DMS 273 (cell line): ENCODE measurements around the gene LONP1.
"Not testable (repeated sequence)": the region's sequence is repeated elsewhere in the genome, so short reads cannot be mapped to it uniquely, and the experiment has no call there.

Source experiments
- DNase-seq: peaks from one replicate; lab custom pipeline; 2025; ENCODE audit not compliant: unreplicated experiment; lab: John Stamatoyannopoulos, UW

LONP1 gene, protein sequence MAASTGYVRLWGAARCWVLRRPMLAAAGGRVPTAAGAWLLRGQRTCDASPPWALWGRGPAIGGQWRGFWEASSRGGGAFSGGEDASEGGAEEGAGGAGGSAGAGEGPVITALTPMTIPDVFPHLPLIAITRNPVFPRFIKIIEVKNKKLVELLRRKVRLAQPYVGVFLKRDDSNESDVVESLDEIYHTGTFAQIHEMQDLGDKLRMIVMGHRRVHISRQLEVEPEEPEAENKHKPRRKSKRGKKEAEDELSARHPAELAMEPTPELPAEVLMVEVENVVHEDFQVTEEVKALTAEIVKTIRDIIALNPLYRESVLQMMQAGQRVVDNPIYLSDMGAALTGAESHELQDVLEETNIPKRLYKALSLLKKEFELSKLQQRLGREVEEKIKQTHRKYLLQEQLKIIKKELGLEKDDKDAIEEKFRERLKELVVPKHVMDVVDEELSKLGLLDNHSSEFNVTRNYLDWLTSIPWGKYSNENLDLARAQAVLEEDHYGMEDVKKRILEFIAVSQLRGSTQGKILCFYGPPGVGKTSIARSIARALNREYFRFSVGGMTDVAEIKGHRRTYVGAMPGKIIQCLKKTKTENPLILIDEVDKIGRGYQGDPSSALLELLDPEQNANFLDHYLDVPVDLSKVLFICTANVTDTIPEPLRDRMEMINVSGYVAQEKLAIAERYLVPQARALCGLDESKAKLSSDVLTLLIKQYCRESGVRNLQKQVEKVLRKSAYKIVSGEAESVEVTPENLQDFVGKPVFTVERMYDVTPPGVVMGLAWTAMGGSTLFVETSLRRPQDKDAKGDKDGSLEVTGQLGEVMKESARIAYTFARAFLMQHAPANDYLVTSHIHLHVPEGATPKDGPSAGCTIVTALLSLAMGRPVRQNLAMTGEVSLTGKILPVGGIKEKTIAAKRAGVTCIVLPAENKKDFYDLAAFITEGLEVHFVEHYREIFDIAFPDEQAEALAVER

DNA sequence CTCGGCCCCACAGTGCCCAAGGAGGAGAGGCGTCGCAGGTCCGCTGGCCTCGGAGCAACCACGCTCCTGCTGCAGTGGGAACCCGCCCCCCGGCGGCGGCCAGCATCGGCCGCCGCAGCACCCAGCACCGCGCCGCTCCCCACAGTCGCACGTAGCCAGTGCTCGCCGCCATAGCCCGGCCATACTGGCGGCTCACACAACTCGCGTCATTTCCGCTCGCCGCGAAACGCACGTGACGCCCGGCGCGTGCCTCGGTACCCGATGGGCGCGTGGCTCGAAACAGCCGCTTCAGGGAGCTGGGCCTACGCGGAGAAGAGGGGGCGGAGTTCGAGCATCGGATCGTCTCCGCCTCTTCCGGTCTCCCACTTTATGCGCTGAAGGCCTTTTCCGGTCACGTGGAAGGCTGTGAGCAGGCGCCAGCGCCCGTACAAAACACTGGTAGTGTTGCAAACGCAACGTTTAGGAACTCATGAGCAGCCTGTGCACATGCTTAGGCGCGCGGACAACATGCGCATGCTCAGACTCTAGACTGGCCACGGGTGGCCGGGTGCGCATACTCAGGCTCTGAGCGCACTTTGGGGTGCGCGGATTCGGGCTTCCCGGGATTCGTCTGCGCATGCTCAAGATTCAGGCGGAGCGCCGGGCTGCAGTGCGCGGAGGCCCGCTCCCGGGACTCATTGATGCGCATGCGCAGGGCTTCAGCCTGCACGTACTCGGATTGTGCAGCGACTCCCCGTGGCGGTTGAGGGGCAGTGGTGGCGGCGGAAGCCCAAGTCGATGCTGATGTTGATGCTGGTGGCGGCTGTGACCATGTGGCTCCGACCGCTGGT, at the start of gene LONP1, which contains the start of gene CATSPERD:
LONP1 (minus strand) TSS at position 186 of the 830 bp plus-strand sequence; CDS start at position 172, 14 bp downstream.
CATSPERD (plus strand) TSS at position 677 of the 830 bp plus-strand sequence; CDS start at position 778, 101 bp downstream.
- peak; percentile 100 for DNase-seq

DNA sequence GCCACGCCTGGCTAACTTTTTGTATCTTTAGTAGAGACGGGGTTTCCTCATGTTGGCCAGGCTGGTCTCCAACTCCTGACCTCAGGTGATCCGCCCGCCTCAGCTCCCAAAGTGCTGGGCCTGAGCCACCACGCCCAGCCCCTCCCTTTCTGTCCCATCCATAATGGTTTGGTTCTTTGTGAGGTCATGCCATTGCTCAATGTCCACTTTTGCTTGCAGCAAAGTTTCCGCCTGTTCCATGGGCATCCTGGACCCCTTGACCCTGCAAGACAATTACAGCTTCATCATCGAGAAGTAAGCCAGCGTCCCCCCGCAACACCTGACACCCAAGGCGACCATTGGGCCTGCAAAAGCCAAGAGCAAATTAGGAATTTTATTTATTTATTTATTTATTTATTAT, 48.0 kb upstream of the LONP1 start:
- no peak for DNase-seq

DNA sequence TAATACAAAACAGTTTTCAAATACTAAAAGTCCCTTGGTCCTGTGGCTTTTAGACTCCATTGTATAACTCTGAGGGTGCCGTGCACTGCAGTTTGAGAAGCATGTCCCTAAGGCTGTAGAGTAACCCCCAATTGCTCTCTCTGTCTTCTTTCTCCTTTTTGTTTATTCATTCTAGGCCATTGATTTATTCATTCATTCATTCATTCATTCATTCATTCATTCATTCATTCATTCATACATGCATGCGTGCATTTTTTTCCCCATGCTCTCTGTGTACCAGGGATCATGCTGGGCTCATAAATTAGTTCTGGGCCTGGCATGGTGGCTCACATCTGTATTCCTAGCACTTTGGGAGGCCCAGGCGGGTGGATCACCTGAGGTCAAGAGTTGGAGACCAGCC, 45.3 kb upstream of the LONP1 start:
- no peak for DNase-seq

DNA sequence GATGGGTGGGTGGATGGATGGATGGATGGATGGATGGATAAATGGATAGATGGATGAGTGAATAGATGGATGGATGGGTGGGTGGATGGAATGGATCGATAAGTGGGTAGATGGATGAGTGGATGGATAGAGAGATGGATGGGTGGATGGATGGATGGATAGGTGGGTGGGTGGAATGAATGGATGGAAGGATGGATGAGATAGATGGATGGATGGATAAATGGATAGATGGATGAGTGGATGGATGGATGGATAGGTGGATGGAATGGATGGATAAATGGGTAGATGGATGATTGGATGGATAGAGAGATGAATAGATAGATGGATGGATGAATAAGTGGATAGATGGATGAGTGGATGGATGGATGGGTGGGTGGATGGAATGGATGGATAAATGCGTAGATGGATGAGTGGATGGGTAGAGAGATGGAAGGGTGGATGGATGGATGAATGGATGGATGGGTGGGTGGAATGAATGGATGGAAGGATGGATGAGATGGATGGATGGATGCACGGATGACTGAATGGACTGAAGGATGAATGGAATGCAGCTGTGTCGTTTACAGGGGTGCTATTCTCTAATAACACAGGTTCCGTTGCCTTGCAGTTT, 42.8 kb upstream of the LONP1 start:
- DNase-seq = no peak

DNA sequence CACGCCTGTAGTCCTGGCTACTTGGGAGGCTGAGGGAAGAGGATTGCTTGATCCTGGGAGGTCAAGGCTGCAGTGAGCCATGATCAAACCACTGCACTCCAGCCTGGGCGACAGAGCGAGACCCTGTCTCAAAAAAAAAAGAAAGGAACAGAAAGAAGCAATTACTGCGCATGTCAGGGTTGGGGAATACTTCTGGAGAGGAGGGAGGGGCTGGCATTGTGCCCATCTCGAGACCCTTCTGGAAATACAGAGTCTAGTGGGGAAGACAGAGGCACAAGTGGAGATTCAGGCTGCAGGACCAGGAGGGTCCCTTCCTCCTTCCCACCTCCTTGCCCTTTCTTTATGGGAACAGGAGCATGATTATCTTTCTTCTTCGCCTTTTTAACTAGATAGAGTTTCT, 33.8 kb upstream of the LONP1 start:
- no peak for DNase-seq

DNA sequence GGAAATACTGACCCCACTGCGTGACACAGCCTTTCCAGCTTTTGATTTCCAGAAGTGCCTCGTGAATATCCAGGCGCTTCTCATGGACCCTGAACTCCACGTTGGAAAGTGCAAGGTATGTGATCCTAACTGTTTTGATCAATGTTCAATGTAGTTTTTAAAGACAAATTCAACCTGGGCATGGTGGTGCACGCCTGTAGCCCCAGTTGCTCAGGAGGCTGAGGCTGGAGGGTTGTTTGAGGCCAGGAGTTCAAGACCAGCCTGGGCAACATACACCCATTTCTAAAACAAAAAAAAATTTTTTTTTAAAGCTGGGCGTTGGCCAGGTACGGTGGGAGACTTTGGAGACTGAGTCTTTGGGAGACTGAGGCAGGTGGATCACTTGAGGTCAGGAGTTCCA, 31.8 kb upstream of the LONP1 start:
- DNase-seq = no peak

DNA sequence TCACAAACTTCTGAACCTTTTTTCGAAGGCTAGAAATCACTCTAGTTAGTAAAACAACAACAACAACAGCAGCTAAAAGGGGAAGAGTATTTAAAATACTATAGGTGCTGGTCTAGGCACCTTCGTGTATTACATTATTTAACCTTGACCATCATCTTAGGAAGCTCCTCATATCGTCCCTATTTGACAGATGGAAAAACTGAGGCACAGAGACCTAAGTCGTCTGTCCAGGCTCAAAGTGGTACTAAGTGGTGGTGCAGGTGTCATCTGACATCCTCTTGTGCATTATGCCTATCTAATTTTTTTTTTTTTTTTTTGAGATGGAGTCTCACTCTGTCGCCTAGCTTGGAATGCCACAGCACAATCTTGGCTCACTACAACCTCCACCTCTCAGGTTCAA, 29.6 kb upstream of the LONP1 start:
- DNase-seq = no peak

DNA sequence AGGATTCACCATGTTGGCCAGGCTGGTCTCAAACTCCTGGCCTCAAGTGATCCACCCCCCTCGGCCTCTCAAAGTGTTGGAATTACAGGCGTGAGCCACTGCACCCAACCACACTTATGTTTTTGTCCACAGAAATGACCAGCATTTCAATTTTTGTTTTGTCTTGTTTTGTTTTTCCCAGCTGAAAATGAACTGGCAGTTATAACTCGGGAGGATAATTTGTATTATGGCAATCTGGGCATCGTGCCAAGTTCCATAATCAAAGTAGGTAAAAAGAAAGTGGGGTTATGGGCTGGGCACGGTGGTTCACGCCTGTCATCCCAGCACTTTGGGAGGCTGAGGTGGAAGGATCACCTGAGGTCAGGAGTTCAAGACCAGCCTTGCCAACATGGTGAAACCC, 29.0 kb upstream of the LONP1 start:
- DNase-seq = peak; percentile 31

DNA sequence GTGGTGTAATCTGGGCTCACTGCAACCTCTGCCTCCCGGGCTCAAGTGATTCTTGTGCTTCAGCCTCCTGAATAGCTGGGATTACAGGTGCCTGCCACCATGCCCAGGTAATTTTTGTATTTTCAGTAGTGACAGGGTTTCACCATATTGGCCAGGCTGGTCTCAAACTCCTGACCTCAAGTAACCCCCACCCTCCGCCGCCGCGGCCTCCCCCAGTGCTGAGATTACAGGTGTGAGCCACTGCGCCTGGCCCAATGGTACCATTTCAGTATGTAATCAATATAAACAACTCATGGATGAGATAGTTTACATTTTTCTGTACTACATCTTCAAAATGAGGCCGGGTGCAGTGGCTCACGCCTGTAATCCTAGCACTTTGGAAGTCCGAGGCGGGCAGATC, 25.1 kb upstream of the LONP1 start:
- DNase-seq = not testable (repeated sequence)

DNA sequence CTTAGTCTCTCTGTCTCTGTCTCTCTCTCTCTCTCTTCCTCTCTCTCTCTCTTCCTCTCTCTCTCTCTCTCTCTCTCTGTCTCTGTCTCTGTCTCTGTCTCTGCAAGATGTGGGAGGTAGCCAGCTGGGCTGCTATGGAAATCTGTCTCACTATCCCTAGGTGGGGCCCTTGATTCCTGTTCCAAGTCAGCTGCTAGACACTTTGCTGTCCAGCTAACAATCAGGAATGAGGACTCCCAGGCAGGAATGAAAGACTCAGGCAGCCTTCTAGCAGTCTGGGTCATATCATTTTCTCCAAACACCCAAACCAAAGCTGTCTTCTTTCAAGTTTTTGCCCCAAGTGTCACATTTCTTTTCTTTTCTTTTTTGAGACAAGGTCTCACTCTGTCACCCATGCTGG, 23.7 kb upstream of the LONP1 start:
- DNase-seq = no peak

DNA sequence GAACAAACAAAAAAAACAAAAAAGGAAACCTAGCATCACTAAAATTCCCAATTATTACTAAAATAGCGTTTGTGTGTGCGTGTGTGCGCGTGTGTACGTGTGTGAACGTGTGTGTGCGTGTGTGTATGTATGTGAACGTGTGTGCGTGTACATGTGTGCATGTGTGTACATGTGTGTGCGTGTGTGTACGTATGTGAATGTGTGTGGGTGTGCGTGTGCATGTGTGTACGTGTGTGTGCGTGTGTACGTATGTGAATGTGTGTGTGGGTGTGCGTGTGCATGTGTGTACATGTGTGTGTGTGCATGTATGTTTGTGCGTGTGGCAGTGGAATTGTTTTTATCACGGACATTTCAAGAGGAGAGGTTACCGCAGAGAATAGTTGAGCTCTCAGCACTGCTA, 22.1 kb upstream of the LONP1 start:
- no peak for DNase-seq

DNA sequence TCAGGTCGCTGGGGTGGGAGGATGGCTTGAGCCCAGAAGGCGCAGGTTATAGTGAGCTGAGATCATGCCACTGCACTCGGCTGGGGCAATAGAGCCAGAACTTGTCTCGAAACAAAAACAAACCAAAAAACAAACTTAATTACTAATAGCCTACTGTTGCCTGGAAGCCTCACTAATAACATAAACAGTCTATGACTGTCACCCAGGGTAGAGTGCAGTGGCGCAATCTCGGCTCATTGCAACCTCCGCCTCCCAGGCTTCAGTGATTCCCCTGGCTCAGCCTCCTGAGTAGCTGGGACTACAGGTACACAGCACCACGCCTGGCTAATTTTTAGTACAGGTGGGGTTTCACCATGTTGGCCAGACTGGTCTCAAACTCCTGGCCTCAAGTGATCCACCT, 18.5 kb upstream of the LONP1 start:
- DNase-seq = no peak

DNA sequence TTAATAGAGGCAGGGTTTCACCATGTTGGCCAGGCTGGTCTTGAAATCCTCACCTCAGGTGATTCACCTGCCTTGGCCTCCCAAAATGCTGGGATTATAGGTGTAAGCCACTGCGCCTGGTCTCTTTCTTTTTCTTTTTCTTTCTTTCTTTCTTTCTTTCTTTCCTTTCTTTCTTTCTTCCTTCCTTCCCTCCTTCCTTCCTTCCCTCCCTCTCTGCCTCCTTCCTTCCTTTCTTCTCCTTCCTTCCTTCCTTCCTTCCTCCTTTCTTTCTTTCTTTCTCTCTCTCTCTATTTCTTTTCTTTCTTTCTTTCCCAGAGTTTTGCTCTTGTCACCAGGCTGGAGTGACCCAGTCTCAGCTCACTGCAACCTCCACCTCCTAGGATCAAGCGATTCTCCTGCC, 13.2 kb upstream of the LONP1 start:
- DNase-seq = not testable (repeated sequence)

DNA sequence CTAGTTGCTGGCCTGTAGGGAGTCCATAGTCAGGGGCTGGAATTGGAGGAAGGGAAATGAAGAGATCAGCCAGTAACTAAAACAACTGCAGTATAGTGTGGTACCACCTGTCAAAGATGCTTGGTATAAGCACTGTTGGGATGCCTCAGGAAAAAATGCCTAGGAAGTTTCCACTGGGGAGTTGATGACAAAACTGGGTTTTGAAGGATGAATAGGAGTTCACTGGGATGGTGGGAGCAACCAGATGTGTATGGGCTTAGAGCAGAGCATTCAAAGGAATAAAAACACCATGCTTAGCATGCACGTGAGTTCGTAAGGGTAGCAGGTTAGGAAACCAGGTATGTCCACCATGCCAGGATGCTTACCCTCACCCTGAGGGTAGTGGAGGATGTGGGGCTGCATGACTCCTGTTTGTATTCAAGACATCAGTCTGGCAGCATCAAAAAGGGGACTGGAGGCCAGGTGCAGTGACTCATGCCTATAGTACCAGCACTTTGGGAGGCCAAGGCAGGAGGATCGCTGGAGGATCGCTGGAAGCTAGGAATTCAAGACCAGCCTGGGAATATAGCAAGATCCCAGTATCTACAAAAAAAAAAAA, 7.6 kb upstream of the LONP1 start:
- no peak for DNase-seq

DNA sequence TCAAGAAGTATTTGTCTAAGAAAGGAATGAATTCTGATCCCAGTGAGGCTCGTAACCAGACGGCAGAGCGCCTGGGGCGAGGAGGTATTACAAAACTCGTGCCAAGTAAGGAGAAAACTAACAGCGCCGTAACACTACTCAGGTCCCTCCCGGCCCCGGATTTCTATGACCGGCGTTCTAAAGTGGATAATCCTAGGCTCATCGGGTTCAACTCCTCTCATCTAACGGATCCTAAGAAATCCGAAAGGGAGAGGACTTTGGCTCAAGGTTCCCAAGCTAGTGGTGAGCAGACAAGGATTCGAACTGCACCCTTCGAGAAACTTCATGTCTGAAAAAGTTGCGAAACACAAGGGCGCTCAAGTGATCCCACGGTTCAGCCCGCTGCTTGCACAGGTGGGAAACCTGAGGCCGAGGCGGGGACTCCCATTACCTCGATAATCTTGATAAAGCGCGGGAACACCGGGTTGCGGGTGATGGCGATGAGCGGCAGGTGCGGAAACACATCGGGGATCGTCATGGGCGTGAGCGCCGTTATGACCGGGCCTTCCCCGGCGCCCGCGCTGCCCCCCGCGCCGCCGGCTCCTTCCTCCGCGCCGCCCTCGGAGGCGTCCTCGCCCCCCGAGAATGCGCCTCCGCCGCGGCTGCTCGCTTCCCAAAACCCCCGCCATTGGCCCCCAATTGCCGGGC, 529 bp downstream of the LONP1 start:
- DNase-seq = peak; percentile 68

DNA sequence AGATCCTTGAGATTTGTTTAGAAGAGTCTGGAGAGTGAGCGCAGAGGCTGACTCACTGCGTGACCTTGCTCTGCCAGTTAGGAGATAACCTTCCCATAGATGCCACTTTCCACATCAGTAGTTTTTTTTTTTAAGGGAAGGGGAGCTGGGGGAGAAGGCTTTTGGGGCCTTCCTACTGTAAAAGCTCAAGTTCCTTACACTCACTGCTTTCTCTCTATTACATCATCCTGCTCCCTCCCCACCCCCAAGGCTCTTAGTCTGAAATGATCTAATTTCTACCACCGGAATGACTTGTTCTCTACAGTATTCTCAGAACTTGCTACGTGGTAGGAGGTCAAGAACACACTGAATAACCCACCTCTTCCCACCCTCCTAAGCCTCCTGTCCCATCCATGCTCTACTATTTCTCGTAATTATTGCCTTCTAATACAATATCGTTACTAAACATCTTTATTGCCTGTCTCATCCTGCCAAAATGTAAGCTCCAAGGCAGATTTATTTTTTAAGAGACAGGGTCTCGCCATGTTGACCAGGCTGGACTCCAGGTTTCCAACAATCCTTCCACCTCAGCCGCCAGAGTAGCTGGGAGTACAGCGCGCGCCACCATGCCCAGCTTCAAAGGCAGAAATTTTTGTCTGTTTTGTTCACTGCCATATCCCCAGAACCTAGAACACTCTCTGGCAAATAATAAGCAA, 1.2 kb downstream of the LONP1 start:
- DNase-seq = peak; percentile 77

DNA sequence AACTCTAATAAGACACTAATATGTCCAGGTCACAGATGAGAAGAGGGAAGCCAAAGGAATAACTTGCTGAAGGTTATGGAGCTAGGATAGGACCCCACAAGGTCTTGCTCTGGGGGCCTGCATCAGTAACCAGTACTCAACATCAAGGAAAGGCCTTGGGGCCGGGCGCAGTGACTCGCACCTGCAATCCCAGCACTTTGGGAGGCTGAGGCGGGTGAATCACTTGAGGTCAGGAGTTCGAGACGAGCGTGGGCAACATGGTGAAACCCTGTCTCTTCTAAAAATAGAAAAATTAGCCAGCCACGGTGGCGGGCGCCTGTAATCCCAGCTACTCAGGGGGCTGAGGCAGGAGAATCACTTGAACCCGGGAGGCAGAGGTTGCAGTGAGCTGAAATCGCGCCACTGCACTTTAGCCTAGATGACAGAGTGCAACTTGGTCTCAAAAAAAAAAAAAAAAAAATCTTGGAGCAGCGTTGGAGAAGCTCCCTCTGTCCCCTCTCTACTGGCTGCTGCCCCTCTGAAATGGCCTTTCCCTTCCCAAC, 1.8 kb downstream of the LONP1 start:
- DNase-seq = no peak

DNA sequence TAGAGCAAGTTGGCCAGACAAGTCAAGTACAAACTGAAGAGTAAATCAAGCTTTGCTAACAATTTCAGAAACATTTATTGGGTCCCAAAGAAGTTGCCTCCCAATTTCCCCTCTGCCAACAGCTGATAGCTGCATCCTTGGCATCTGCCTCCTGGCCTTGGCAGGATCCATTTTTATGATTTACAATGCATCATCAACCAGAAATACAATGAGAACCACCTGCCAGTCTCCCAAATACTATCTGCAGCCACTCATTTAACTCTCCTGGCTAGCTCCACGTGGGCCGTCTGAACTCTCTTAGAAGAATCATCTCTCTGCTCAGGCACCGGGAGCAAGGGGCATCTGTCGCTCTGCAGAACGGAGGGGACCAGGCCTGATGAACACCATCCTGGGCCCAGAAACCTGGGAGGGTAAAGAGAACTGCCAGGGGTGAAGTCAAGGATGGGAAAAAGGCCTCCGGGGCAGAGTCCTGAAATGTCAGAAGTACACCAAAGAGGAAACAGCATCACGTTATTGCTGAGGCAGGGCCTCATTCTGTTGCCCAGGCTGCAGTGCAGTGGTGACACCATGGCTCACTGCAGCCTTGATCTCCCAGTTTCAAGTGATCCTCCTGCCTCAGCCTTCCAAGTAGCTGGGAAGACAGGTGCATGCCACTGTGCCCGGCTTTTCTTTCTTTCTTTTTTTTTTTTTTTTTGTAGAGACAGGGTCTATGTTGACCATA, 2.6 kb downstream of the LONP1 start:
- no peak for DNase-seq
